AG04450 (cell line): Measurements from ENCODE around the gene TINAGL1. TPM values are rescaled to one million over a fixed set of nuclear protein-coding genes. Genes with fewer than 3 reads are reported as not detected.

Source experiments
- CTCF ChIA-PET: fragments of 300-600, 350-600 bp; formaldehyde crosslinking; extraction: SDS; loops from one replicate; lab custom pipeline; 2022; ENCODE audit warnings: antibody characterized with exemption, inconsistent platforms; lab: Charles Lee
- POLR2A ChIA-PET: fragments of 350-600 bp; formaldehyde crosslinking; extraction: SDS; loops from one replicate; lab custom pipeline; 2021; ENCODE audit warnings: antibody characterized with exemption, inconsistent platforms; lab: Yijun Ruan, JAX
- DNase-seq: peaks from one replicate; pipeline ENCODE4 v3.0.0-alpha.2; 2011; ENCODE audit warnings: low read depth, low spot score
- H3K27ac ChIP-seq: one replicate; pipeline ENCODE4 v1.5.1; 2012; ENCODE audit warnings: low read depth, low read length, control low read depth
- H3K27me3 ChIP-seq: one replicate; pipeline ENCODE4 v1.6.0; 2012; ENCODE audit warnings: low read length; ENCODE audit not compliant: control insufficient read depth, insufficient read depth
- H3K4me3 ChIP-seq: 2 replicates; pipeline ENCODE4 v1.5.1; 2011; ENCODE audit warnings: mild to moderate bottlenecking, low read depth, low read length, control low read depth
- H3K9me3 ChIP-seq: 2 replicates; pipeline ENCODE4 v1.5.1; 2012; ENCODE audit warnings: low read length; ENCODE audit not compliant: control insufficient read depth, insufficient read depth
- CTCF ChIP-seq: IDR thresholded peaks from 2 replicates; pipeline ENCODE4 v1.5.1; 2011; ENCODE audit warnings: low read depth, low read length, control low read depth, inconsistent platforms
- polyA plus RNA-seq: library from polyadenylated mRNA; depleted of rRNA; stranded (reverse); fragments of >200 nt; gene quantifications from 2 replicates; pipeline ENCODE4 v1.2.3, GENCODE V29; 2011

TINAGL1 gene
- polyA plus RNA-seq, 1 experiment = 0.36 TPM

GRCh38 chr1:31624309-31624708, 48.0 kb downstream of the TINAGL1 start:
- no peak overlapping the region for H3K27ac ChIP-seq
- H3K9me3 ChIP-seq = no peaks in the 10 kb centered on the region
- TF ChIP-seq CTCF = no peak
- POLR2A ChIA-PET = no interaction called here
- DNase-seq = no peak
- H3K27me3 ChIP-seq = no peaks in the 10 kb centered on the region
- CTCF ChIA-PET = interaction anchor here (0.7 to 1.4 kb wide), 2 partner anchors 75 to 104 kb away, joined by 3 read pairs; no protein-coding TSS in a partner anchor
- H3K4me3 ChIP-seq = no peak overlapping the region

- CTCF ChIA-PET = interaction anchor here (1.1 to 1.4 kb wide), 3 partner anchors 62 to 92 kb away, joined by 3 to 4 read pairs (median 3); no protein-coding TSS in a partner anchor
Observed at GRCh38 chr1:31624731-31625514, 48.6 kb downstream of the TINAGL1 start.

DNA sequence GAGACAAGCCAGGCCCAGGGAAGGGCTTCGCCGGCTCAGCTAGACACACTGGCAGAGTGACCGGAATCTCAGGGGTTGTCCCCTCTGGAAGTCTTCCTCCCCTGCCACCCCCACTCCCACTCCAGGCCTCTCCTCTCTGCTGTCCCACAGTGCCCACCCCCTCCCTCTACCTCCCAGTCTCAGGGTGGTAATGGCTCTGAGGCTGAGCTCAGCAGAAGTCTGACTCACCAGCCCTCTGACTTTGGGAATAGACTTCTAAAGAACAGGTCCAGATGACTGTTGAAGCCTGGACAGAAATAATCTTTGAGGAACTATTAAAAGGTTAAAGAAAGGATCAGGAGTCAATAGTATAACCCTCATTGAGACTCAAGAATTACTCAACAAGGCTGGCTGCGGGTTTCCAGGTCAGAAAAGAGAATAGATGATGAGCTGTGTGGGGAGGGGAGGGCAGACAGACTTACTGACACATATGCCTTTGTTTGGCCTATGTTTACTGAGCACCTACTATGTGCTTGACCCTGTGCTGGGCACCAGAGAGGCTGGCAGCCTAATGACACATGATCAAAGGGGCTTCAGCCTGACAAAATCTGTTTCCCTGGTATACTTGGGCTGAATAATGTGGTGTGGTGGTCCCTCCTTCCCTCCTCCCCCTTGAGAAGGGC, 49.4 kb downstream of the TINAGL1 start:
- Histone ChIP-seq H3K9me3 (no peaks in the 10 kb centered on the region), H3K27ac (peak overlapping the region; percentile 3), H3K4me3 (no peak overlapping the region), H3K27me3 (no peaks in the 10 kb centered on the region)
- no peak for DNase-seq
- ChIA-PET POLR2A (interaction anchor here (0.5 kb wide), 1 partner anchor 276 kb away, joined by 3 read pairs; no protein-coding TSS in a partner anchor), CTCF (interaction anchor here (1.1 to 1.4 kb wide), 3 partner anchors 62 to 91 kb away, joined by 3 to 4 read pairs (median 3); no protein-coding TSS in a partner anchor)
- TF ChIP-seq CTCF = no peak

More at GRCh38 chr1:31624731-31625514, 48.6 kb downstream of the TINAGL1 start:
- Histone ChIP-seq H3K4me3 (no peak overlapping the region), H3K27ac (no peak overlapping the region), H3K9me3 (no peaks in the 10 kb centered on the region), H3K27me3 (no peaks in the 10 kb centered on the region)
- no peak for TF ChIP-seq CTCF
- POLR2A ChIA-PET = interaction anchor here (0.5 kb wide), 1 partner anchor 276 kb away, joined by 3 read pairs; no protein-coding TSS in a partner anchor
- no peak for DNase-seq

DNA sequence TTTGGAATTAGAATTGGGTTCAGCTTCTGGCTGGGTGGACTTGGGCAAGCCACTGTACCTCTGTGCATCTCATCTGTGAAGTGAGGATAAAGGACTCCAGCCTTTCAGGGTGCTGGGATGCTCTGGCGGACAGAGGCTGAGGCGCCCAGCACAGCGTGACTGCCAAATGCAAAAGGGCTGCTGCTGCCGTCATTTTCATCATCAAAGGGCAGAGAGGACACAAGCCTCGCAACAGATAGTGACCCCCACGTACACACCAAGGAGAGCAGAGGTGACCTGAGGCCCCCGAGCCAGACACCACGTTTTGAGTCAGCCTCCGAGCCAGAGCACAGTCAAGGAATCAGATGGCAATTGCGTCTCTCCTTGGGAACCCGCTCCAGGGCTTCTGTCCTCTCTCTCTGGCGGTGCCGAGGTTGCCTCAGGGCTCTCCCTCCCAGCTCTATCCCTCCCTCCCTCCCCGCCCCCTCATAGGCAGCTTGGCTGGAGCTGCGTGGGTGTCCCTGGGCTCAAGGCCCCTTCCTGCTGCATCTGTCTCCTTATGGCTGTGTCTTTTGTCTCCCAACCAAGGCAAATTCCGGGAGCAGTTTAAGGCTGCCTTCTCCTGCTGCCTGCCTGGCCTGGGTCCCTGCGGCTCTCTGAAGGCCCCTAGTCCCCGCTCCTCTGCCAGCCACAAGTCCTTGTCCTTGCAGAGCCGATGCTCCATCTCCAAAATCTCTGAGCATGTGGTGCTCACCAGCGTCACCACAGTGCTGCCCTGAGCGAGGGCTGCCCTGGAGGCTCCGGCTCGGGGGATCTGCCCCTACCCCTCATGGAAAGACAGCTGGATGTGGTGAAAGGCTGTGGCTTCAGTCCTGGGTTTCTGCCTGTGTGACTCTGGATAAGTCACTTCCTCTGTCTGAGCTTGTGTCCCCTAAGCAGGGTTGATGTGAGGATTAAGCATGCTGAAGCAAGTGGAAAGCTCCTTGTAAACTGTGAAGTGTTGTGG, 50.2 kb downstream of the TINAGL1 start:
- ChIA-PET POLR2A (no interaction called here), CTCF (interaction anchor here (1.3 to 5.6 kb wide), 2 partner anchors 8 to 90 kb away, joined by 4 to 29 read pairs; no protein-coding TSS in a partner anchor)
- H3K27ac ChIP-seq = peak overlapping the region; percentile 21

More for the DNA sequence above, 50.2 kb downstream of the TINAGL1 start:
- no peak for DNase-seq
- H3K4me3 ChIP-seq = no peak overlapping the region
- no peak for TF ChIP-seq CTCF
- no peaks in the 10 kb centered on the region for H3K27me3 ChIP-seq
- H3K9me3 ChIP-seq = no peaks in the 10 kb centered on the region
